Esophagus (tissue), 2 donors: ENCODE measurements around the gene CD47. TPM values are rescaled to one million over a fixed set of nuclear protein-coding genes. Genes with fewer than 3 reads are reported as not detected.
A peak's percentile ranks its signal among the peaks of the same experiment; 100 is the strongest.

Source experiments
- H3K27ac ChIP-seq, 2 donors: one replicate each; pipeline ENCODE4 v1.5.1; 2013; ENCODE audit warnings: low read depth in 2 of 2, mild to moderate bottlenecking in 2 of 2, inconsistent platforms in 1 of 2, low read length in 1 of 2, moderate library complexity in 1 of 2
- H3K27me3 ChIP-seq, 2 donors: one replicate each; pipeline ENCODE4 v1.6.1; 2013; ENCODE audit warnings: low read length in 2 of 2, control low read depth in 1 of 2, mild to moderate bottlenecking in 1 of 2; ENCODE audit not compliant: insufficient read depth in 2 of 2, control insufficient read depth in 1 of 2
- H3K36me3 ChIP-seq, 2 donors: one replicate each; pipeline ENCODE4 v1.6.1; 2013; ENCODE audit warnings: low read length in 1 of 2; ENCODE audit not compliant: control insufficient read depth in 2 of 2, insufficient read depth in 2 of 2
- H3K4me1 ChIP-seq, 2 donors: one replicate each; pipeline ENCODE4 v1.6.1; 2013; ENCODE audit warnings: low read length in 1 of 2; ENCODE audit not compliant: control insufficient read depth in 2 of 2, insufficient read depth in 2 of 2
- H3K4me3 ChIP-seq, 2 donors: one replicate each; pipeline ENCODE4 v1.5.1; 2013; ENCODE audit warnings: low read length in 2 of 2, mild to moderate bottlenecking in 2 of 2, low read depth in 1 of 2, moderate library complexity in 1 of 2
- H3K9me3 ChIP-seq, 2 donors: one replicate each; pipeline ENCODE4 v1.6.1; 2013; ENCODE audit warnings: mild to moderate bottlenecking in 2 of 2, low read depth in 1 of 2, low read length in 1 of 2, moderate library complexity in 1 of 2; ENCODE audit not compliant: control insufficient read depth in 2 of 2, insufficient read depth in 1 of 2
- WGBS, 2 donors: extraction: QIAGEN DNeasy Blood & Tissue Kit; methylation state at CpG; one replicate each; pipeline ENCODE4 v1.1.7; 2013; 5-methylcytosine and 5-hydroxymethylcytosine counted together
- polyA plus RNA-seq, 2 donors: library from polyadenylated mRNA; stranded (reverse); fragments of 200-250 nt; gene quantifications; one replicate each; pipeline ENCODE4 v1.2.3, GENCODE V29; 2013
- donor health status: healthy with polysubstance abuse.
- donor health status: Bipolar disorder and iron deficiency.

The CD47 gene
- polyA plus RNA-seq, 2 donors = 73.6 to 73.7 TPM

- no peak overlapping the region for H3K4me3 ChIP-seq
- no peaks in the 10 kb centered on the region for H3K36me3 ChIP-seq
- no peak overlapping the region for H3K27ac ChIP-seq
- H3K4me1 ChIP-seq = peaks cover 0 to 3% of the 10 kb centered on the region in 2 donors
- H3K27me3 ChIP-seq = no peaks in the 10 kb centered on the region
- 88 to 89% methylated on average over 4 of the region's 4 CpGs for WGBS, 2 donors
- no peaks in the 10 kb centered on the region for H3K9me3 ChIP-seq
These were observed 95.0 kb downstream of the CD47 start for GRCh38 chr3:107995823-107996222.

- no peaks in the 10 kb centered on the region for H3K9me3 ChIP-seq
- no peaks in the 10 kb centered on the region for H3K36me3 ChIP-seq
- no peak overlapping the region for H3K27ac ChIP-seq
- no peak overlapping the region for H3K4me3 ChIP-seq
- no peaks in the 10 kb centered on the region for H3K27me3 ChIP-seq
- 62 to 67% methylated on average over 4 of the region's 4 CpGs for WGBS, 2 donors
- H3K4me1 ChIP-seq = peaks cover 0 to 3% of the 10 kb centered on the region in 2 donors
These were observed 95.7 kb downstream of the CD47 start for GRCh38 chr3:107994956-107995715.

- Histone ChIP-seq H3K27me3 (no peaks in the 10 kb centered on the region), H3K4me1 (peaks cover 0 to 3% of the 10 kb centered on the region in 2 donors)
- WGBS, 2 donors = 53 to 67% methylated on average over 2 of the region's 2 CpGs
These were observed 96.7 kb downstream of the CD47 start for GRCh38 chr3:107994181-107994580.

GRCh38 chr3:107993771-107994170 lies 97.1 kb downstream of the CD47 start:
- Histone ChIP-seq H3K27me3 (no peaks in the 10 kb centered on the region), H3K27ac (peak overlapping the region; percentile 83 to 90), H3K9me3 (no peaks in the 10 kb centered on the region), H3K4me1 (peaks cover 0 to 3% of the 10 kb centered on the region in 2 donors), H3K36me3 (no peaks in the 10 kb centered on the region), H3K4me3 (no peak overlapping the region)
- 56 to 59% methylated on average over 1 of the region's 1 CpG for WGBS, 2 donors

More at GRCh38 chr3:107994181-107994580, 96.7 kb downstream of the CD47 start:
- Histone ChIP-seq H3K27ac (peak overlapping the region; percentile 83 to 90), H3K36me3 (no peaks in the 10 kb centered on the region), H3K4me3 (no peak overlapping the region), H3K9me3 (no peaks in the 10 kb centered on the region)

Other genes with a start within 250 kb of the CD47 start
- 10 to 100 TPM in 1 of 2 donors, 1 to 10 TPM in 1; 6.2 to 14.3 TPM for gene IFT57, start 131.4 kb upstream of the CD47 start, polyA plus RNA-seq
- gene HHLA2, start 205.5 kb upstream of the CD47 start, polyA plus RNA-seq = not detected